Measurements from ENCODE around the gene OR2G6.

DNA sequence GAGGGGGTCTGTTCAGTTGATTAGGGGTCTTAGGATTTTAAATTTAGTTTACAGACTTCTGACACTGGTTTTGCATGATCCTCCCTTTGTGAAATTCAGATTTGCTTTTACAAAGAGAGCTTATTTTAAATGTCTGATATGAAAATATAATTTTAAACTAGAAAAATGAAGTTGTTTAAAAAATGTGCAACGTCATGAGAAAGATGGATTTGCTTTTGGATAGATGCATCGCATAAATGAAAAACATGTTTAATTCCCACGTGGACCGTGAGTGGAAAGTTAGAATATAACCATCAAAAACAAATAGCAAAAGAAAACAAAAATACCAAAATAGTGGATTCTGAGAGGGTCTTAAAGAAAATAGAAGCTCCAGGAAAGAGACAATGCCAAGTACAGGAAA, 36.7 kb upstream of the OR2G6 start:
- no peak for TF ChIP-seq POLR2A (IDR thresholded peaks at IDR 0.05)
- TF ChIP-seq, protein P1, sequence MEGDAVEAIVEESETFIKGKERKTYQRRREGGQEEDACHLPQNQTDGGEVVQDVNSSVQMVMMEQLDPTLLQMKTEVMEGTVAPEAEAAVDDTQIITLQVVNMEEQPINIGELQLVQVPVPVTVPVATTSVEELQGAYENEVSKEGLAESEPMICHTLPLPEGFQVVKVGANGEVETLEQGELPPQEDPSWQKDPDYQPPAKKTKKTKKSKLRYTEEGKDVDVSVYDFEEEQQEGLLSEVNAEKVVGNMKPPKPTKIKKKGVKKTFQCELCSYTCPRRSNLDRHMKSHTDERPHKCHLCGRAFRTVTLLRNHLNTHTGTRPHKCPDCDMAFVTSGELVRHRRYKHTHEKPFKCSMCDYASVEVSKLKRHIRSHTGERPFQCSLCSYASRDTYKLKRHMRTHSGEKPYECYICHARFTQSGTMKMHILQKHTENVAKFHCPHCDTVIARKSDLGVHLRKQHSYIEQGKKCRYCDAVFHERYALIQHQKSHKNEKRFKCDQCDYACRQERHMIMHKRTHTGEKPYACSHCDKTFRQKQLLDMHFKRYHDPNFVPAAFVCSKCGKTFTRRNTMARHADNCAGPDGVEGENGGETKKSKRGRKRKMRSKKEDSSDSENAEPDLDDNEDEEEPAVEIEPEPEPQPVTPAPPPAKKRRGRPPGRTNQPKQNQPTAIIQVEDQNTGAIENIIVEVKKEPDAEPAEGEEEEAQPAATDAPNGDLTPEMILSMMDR (IDR thresholded peaks at IDR 0.05): no peak

Measured in right lobe of liver (tissue), 4 donors.